Activated T-cell treated with anti-CD3 and anti-CD28 coated beads, Interleukin-2, amount 50 U/mL, for 48 hours (primary cell): Measurements from ENCODE around the gene SLA2.
"Not testable (repeated sequence)": the region's sequence is repeated elsewhere in the genome, so short reads cannot be mapped to it uniquely, and the experiment has no call there.

Experiments used
- DNase-seq, 2 experiments: peaks; one replicate each; pipeline ENCODE4 v3.0.0-alpha.2; 2020

Gene SLA2

DNA sequence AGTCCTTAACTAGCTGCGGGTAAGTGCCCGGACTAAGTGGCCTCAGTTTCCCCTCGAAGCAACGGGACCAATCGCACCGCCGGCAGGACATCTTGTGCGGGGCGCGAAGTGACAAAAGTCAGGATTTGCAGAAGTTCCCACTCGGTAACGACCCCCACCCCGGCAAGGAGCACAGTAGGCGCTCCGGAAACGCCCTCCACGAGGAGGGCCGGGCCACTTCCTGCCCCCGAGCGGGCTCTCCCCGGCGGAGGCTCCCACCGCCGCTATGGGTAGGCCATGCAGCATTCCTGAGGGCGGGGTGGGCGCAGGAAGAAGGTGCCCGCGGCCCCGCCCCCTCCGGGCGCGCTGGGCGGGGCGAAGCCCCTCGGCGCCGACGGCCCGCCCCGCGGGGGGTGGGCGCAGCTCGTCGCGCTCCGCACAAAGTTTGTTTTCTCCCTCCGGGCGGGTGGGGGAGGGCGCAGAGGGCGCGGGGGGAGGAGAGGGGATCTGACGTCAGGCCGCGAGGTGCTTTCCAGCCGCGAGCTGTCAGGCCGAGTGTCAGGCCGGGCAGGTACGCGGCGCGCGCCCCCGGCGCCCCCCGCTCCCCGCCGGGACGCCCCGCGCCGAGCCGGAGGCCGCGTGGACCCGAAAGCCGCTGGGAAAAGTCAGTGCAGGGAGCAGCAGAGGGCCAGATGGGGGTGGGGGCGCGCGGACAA is 72.7 kb downstream of the SLA2 start, which contains the start of gene TGIF2:
Gene TGIF2, plus strand, starts transcription at position 495 of the 695 bp plus-strand sequence. CDS start 5,178 bp downstream, outside the sequence.
- DNase-seq, result peak; percentile 93 to 94

DNA sequence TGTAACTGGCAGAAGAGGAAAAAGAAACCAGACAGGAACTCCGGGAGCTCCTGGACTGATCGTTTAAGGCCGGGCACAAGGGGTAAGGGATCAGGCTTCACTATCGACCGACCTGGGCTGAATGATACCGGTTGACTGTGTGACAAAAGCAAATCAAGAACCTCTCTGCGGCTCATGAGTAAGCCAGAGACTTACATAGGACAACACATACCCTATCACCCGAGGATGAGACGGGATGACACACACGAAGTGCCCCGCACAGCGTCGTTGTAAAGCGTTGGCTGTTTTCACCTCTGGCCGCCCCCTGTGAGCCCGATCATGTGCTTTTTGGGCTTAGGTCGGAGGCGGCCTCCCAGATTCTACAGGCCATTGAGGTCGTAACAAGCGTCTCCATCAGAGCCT is 73.3 kb downstream of the SLA2 start:
- DNase-seq, result peak; percentile 82 to 85

- no peak for DNase-seq
Observed at GRCh38 chr20:36571564-36572504, 74.2 kb downstream of the SLA2 start.

- DNase-seq, result no peak
Observed at GRCh38 chr20:36569847-36570429, 76.1 kb downstream of the SLA2 start.

DNA sequence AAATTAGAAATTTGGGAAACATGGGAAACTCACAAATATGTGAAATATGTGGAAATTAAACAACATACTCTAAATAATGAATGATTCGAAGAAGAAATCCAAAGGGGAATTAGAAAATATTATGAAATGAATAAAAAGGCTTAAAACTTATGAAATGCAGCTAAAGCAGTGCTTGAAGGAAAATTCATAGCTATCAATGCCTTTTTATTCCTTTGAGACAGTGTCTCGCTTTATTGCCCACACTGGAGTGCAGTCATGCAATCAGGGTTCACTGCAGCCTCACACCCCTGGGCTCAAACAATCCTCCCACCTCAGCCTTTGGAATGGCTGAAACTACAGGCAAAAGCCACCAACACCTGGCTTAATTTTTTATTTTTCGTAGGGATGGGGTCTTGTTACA is 80.5 kb downstream of the SLA2 start:
- DNase-seq, result no peak

- DNase-seq, result not testable (repeated sequence)
Observed at GRCh38 chr20:36564726-36565121, 81.3 kb downstream of the SLA2 start.

GRCh38 chr20:36564078-36564725 is 81.8 kb downstream of the SLA2 start:
- DNase-seq, result not testable (repeated sequence)

DNA sequence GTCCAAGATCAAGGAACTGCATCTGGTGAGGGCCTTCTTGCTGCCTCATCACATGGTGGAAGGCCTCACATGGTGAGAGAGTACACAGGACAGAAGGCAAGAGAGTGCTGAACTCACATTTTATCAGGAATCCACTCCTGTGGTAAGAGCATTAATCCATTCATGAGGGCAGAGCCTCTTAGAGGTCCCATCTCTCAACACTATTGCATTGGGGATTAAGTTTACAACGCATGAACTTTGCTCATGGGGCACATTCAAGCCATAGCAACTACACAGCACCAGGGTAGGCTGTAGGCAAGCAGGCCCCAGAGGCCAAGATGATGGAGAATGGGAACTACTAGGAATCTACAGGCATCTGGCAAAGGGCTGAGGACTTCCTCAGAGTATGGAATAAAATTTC is 82.6 kb downstream of the SLA2 start:
- DNase-seq, result no peak

DNA sequence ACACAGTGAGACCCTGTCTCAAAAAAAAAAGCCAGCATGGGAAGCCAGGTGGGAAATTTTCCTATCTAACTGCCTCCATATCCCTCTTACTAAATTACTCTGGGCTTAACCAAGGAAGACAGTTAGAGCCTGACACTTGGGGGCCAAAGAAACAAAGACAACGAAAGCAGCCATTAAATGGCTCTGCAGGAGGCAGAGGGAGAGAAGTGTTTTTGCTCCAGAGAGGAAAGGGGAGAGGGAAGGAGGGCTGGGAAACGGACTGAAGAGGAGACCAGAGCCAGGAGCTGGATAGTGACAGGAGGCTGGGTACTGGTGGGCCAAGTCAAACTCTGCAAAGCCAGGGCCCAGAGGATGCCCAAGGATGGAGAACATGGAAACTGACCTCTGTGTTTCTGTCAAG is 83.3 kb downstream of the SLA2 start:
- DNase-seq, result no peak
